HG03135 (cell line): ENCODE data around the gene PSMF1.
"Not testable (repeated sequence)": the region's sequence is repeated elsewhere in the genome, so short reads cannot be mapped to it uniquely, and the experiment has no call there.

Source experiments
- ATAC-seq: cut with Tn5 transposase; IDR thresholded peaks from one replicate; pipeline ENCODE4 v1.9.1; 2021; ENCODE audit warnings: mild to moderate bottlenecking, moderate library complexity; ENCODE audit not compliant: unreplicated experiment

Gene PSMF1

DNA sequence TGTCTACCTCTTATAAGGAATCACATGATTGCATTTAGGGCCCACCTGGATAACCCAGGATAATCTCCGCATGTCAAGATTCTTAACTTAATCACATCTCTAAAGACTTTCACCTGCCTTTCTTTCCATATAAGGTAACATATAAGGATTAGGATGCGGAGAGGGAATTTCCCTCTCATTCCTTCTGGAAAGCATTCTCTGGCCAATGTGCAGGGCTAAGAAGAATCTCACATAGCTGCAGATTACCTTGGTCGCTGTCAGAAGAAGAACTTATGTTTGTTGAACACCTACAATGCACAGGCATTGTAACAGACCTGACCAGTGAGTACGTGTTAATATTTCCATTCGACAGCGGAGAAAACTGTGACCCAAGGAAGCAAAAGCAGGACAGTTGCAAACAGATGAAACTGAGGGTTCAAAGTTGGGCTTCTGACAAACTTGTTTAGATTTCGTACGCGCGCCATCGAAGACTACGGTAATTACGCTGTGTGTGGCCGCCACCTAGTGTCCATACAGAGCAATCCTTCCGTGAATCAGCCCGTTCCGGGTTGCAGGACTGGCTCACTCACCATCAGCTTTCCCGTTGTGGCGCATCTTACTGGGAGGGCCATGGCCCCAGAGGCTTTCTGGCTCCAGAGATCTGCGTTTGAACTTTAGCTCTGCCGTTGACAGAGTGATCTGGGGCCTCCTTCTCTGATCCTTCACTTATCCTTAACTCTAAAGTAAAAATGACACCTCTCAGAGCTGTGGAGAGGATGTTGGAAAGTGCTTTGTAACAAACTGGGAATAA, 94.4 kb downstream of the PSMF1 start:
- no peak for ATAC-seq

DNA sequence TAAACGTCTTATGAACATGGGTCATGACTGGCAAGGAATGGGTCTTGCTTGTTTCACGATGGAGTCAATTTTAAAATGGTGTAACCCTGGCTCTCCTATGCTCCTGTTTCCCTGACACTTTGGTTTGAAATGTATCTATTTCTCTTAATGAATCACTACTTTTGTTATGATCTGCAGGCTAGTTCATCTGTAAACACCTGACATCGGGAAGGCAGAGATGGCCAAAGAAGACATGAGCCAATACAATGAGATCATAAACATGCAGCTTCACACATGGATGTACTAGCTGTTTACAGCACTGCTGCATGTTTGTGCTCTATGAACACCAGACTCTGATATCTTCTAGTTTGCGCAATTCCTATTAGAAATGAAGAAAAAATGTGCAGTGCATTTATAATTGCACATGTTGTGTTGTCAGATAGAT, 96.4 kb downstream of the PSMF1 start:
- ATAC-seq = no peak

DNA sequence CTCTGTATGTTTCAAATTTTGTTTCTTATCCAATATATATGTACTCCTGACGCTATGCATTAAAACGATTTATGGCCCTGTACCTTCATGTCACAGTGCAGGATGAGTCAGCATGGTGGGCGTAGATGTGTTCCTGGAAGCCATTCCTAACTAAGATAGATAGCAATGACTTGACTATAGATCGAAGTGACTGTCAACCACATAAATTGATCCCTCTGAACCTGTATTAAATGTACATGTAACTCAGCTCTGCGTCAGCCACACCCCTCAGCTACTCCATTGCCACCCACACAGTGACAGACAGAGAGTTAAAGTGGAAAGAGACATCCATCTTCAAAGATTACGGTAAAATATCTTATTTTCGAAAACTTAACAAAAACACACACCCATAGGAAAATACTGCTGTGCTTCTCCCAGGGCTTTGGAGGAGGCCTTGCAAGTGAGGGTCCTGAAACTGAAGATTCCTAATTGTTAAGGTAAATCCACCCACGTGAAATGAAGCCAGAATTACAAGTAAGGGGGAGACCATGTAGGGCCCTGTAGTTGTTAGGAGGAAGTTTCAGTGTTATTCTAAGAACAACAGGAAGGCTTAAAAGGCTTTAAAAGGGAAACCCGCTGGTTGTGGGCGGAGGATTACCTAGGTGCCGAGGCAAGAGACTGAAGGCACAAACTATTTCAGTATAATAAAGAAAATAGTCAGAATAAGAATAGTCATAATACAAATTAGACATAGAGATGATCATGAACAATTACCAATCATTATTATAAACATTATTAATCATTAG, 97.2 kb downstream of the PSMF1 start:
- no peak for ATAC-seq

DNA sequence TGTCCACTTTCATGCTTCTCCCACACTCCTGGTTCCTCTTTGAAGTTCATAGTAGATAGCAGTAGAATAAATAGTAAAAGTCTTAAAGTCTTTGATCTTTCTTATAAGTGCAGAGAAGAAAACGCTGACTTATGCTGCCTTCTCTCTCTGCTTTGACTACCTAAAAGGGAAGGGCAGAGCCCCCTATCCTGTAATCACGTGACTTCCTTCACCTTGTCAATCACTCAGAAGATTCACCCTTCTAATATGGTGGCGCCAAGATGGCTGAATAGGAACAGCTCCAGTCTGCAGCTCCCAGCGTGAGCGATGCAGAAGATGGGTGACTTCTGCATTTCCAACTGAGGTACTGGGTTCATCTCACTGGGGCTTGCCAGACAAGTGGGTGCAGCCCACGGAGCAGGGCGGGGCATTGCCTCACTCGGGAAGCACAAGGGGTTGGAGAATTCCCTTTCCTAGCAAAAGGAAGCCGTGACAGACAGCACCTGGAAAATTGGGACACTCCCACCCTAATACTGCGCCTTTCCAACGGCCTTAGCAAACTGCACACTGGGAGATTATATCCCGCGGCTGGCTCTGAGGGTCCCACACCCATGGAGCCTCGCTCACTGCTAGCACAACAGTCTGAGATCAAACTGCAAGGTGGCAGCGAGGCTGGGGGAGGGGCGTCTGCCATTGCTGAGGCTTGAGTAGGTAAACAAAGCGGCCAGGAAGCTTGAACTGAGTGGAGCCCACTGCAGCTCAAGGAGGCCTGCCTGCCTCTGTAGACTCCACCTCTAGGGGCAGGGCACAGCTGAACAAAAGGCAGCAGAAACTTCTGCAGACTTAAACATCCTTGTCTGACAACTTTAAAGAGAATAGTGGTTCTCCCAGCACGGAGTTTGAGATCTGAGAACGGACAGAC, 98.4 kb downstream of the PSMF1 start:
- not testable (repeated sequence) for ATAC-seq
